ENCODE results near the gene RALY. TPM values are rescaled to one million over a fixed set of nuclear protein-coding genes. Genes with fewer than 3 reads are reported as not detected.

RALY gene
- total RNA-seq, result 100 to 1,000 TPM; 100 to 115 (median 106) TPM

DNA sequence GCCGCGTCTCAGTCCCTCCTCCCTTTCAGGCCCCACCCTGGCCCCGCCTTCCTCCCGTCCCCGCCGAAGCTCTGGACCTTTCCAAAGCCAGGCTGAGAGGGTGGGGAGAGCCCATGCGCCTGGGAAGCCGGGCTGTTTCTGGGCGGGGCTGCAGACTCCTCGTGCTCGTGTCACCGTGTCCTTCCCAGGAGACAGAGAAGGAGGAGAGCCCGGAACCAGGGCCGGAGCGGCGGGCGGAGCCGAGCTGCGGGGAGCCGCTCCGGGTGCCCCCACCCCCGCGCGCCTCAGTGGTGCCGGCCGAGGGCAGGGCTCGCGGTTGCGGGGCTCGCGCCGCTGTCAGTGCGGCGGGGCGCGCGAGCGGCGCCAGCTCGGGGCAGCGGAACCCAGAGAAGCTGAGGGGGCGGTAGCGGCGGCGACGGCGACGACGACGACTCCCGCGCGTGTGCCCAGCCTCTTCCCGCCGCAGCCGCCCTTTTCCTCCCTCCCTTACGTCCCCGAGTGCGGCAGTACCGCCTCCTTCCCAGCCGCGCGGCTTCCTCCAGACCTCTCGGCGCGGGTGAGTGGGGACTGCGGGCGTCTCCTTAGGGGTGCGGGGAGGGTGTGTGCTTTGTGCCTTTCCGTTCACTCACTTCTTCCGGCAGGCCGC, at the start of gene RALY:
TSS of gene RALY (plus strand) at position 336 of the 646 bp plus-strand sequence. CDS start 78,164 bp downstream, outside the sequence.
- H3K4me1 ChIP-seq, result peaks cover 0 to 54% (median 20%) of the 10 kb centered on the region in 4 donors
- TF ChIP-seq CTCF (IDR thresholded peaks at IDR 0.05) (peak in 1 of 6 experiments; percentile 9), POLR2A (IDR thresholded peaks at IDR 0.05) (peak; percentile 89 to 97)

DNA sequence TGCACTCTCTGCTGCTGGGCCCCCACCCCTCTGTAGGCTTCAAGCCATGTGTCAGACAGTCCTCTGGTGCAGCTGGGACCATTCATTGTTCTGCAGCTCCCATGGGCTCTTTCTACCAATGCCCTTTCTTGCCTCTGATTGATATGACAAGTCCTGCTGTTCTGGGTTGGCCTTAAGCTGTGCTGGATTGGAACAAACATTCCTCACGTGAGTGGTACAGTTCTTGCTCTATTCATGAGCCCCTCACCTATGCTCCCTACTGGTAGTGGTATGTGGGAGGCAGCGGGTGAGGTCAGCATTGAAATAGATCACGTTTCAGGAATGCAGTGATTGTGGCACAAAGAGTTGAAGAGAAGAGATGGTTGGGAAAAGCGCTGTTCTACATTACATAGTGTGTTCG, 48.8 kb upstream of the RALY start:
- no peak overlapping the region for H3K27ac ChIP-seq
- H3K4me1 ChIP-seq, result no peaks in the 10 kb centered on the region
- H3K36me3 ChIP-seq, result no peaks in the 10 kb centered on the region
- H3K9me3 ChIP-seq, result peaks cover 0 to 12% (median 5%) of the 10 kb centered on the region in 4 donors
- no peaks in the 10 kb centered on the region for H3K27me3 ChIP-seq
- H3K4me3 ChIP-seq, result no peak overlapping the region
- DNase-seq, result no peak
- TF ChIP-seq CTCF (IDR thresholded peaks at IDR 0.05) (no peak), POLR2A (IDR thresholded peaks at IDR 0.05) (no peak)

More for the DNA sequence above, at the start of gene RALY:
- H3K27ac ChIP-seq, result peak within 1 kb of the TSS; percentile 96 to 99 (median 98)
- peak; percentile 94 to 99 (median 98) for DNase-seq
- no peaks in the 10 kb centered on the region for H3K9me3 ChIP-seq
- H3K4me3 ChIP-seq, result peak within 1 kb of the TSS; percentile 74 to 99 (median 90)
- no peaks in the 10 kb centered on the region for H3K36me3 ChIP-seq
- H3K27me3 ChIP-seq, result no peaks in the 10 kb centered on the region

DNA sequence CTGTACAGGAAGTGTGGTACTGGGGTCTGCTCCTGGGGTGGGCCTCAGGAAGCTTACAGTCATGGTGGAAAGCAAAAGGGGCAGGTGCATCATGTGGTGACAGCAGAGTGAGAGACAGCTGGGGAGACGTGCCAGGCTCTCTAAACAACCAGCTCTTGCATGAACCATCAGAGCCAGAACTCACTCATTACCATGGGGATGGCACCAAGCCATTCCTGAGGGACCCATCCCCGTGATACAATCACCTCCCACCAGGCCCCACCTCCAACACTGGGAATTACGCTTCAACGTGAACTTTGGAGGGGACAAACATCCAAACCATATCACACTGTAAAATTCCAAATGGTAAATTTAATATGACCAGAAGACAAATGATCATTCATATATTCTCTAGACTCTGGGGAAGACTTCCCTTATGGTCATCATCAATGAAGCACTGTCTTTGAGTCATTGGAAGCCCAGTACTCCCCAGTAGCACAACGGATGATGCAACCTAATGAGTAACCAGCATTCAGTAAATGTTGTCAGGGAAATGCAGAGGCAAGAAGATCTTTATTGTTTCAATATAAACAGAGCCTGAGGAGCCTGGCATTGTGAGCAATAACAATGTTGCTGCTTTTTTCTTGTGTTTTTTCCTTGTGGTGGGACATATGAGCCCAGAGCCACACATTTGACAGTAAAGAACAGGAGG, 48.2 kb upstream of the RALY start:
- H3K9me3 ChIP-seq, result peaks cover 0 to 12% (median 5%) of the 10 kb centered on the region in 4 donors

GRCh38 chr20:33947709-33948295, 45.9 kb upstream of the RALY start:
- peaks cover 0 to 12% (median 5%) of the 10 kb centered on the region in 4 donors for H3K9me3 ChIP-seq
- H3K4me3 ChIP-seq, result no peak overlapping the region
- H3K27me3 ChIP-seq, result no peaks in the 10 kb centered on the region
- H3K27ac ChIP-seq, result no peak overlapping the region
- H3K36me3 ChIP-seq, result no peaks in the 10 kb centered on the region
- DNase-seq, result peak in 1 of 3 donors; percentile 49
- TF ChIP-seq POLR2A (IDR thresholded peaks at IDR 0.05) (no peak), CTCF (IDR thresholded peaks at IDR 0.05) (peak in 4 of 6 experiments; percentile 26 to 59 (median 57))
- no peaks in the 10 kb centered on the region for H3K4me1 ChIP-seq

More for the DNA sequence above, 48.2 kb upstream of the RALY start:
- H3K27ac ChIP-seq, result no peak overlapping the region
- no peak overlapping the region for H3K4me3 ChIP-seq
- no peaks in the 10 kb centered on the region for H3K27me3 ChIP-seq
- DNase-seq, result no peak
- TF ChIP-seq POLR2A (IDR thresholded peaks at IDR 0.05) (no peak), CTCF (IDR thresholded peaks at IDR 0.05) (no peak)
- no peaks in the 10 kb centered on the region for H3K36me3 ChIP-seq
- no peaks in the 10 kb centered on the region for H3K4me1 ChIP-seq

DNA sequence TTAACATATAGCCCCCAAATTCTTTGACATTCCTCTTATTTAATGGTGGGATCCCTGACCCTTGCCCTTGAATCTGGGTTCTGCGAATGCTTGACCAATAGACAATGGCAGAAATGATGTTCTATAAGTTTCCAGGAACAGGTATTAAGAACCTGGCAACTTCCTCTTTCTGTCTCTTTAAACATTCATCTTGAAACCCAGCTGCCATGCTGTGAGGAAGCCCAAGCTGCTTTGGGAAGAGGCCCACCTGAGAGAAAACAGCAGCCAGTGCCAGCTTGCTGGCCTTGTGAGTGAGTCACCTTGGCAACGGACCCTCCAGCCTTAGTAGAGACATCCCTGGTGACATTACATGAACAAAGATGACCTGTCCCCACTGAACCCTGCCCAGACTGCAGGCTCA, 45.2 kb upstream of the RALY start:
- Histone ChIP-seq H3K4me3 (no peak overlapping the region), H3K9me3 (peaks cover 0 to 12% (median 5%) of the 10 kb centered on the region in 4 donors), H3K27me3 (no peaks in the 10 kb centered on the region), H3K36me3 (no peaks in the 10 kb centered on the region), H3K27ac (no peak overlapping the region), H3K4me1 (no peaks in the 10 kb centered on the region)
- TF ChIP-seq CTCF (IDR thresholded peaks at IDR 0.05) (no peak), POLR2A (IDR thresholded peaks at IDR 0.05) (no peak)
- DNase-seq, result no peak

Data from Peyer's patch (tissue), 4 donors.